Skeletal muscle tissue (tissue), 4 donors: ENCODE data around the gene IL5. TPM values are rescaled to one million over a fixed set of nuclear protein-coding genes. Genes with fewer than 3 reads are reported as not detected.

Experiments
- H3K27ac ChIP-seq: one replicate; pipeline ENCODE4 v1.7.0; 2013; ENCODE audit warnings: mild to moderate bottlenecking, low read depth, low read length, inconsistent platforms
- H3K27me3 ChIP-seq, 3 donors: one replicate each; pipeline ENCODE4 v1.7.0; 2013; ENCODE audit warnings: low read length in 3 of 3; ENCODE audit not compliant: control insufficient read depth in 3 of 3, insufficient read depth in 3 of 3
- H3K36me3 ChIP-seq, 3 donors: one replicate each; pipeline ENCODE4 v1.7.0; 2013; ENCODE audit warnings: low read length in 3 of 3; ENCODE audit not compliant: control insufficient read depth in 3 of 3, insufficient read depth in 3 of 3
- H3K4me1 ChIP-seq, 3 donors: one replicate each; pipeline ENCODE4 v1.7.0; 2013; ENCODE audit warnings: low read length in 3 of 3, mild to moderate bottlenecking in 3 of 3; ENCODE audit not compliant: control insufficient read depth in 3 of 3, insufficient read depth in 3 of 3
- H3K4me3 ChIP-seq, 3 donors: one replicate each; pipeline ENCODE4 v1.7.0; 2013; ENCODE audit warnings: low read length in 3 of 3
- H3K9ac ChIP-seq, 3 donors: one replicate each; pipeline ENCODE4 v1.7.0; 2013; ENCODE audit warnings: low read length in 3 of 3, mild to moderate bottlenecking in 3 of 3, moderate library complexity in 2 of 3, low read depth in 1 of 3
- H3K9me3 ChIP-seq, 3 donors: one replicate each; pipeline ENCODE4 v1.7.0; 2013; ENCODE audit warnings: low read length in 3 of 3; ENCODE audit not compliant: control insufficient read depth in 3 of 3
- total RNA-seq: library from RNA; depleted of rRNA; stranded (reverse); fragments of >200 nt; gene quantifications from one replicate; pipeline ENCODE4 v1.2.3, GENCODE V29; 2014
- donor health status: Osteomylitis.

IL5 gene
- total RNA-seq, 1 donor from 2014 or later = not detected

GRCh38 chr5:132493241-132493640 lies 50.1 kb downstream of the IL5 start:
- Histone ChIP-seq H3K27ac (no peak overlapping the region), H3K9ac (no peak overlapping the region), H3K36me3 (peaks cover under 1 to 9% (median 5%) of the 10 kb centered on the region in 3 donors), H3K9me3 (no peaks in the 10 kb centered on the region), H3K27me3 (no peaks in the 10 kb centered on the region), H3K4me3 (no peak overlapping the region), H3K4me1 (peaks cover 53 to 60% (median 59%) of the 10 kb centered on the region in 3 donors)

- Histone ChIP-seq H3K9ac (no peak overlapping the region), H3K9me3 (no peaks in the 10 kb centered on the region), H3K27ac (peak overlapping the region; percentile 96), H3K36me3 (peaks cover 7 to 15% (median 8%) of the 10 kb centered on the region in 3 donors), H3K4me1 (peaks cover 53 to 60% (median 59%) of the 10 kb centered on the region in 3 donors), H3K27me3 (no peaks in the 10 kb centered on the region), H3K4me3 (no peak overlapping the region)
Measured at GRCh38 chr5:132492386-132493125, 50.8 kb downstream of the IL5 start.

Other genes with a start within 250 kb of the IL5 start
- 3.1 TPM for gene SLC22A4, start 249.1 kb downstream of the IL5 start, total RNA-seq
- 2.1 TPM for gene SLC22A5, start 173.8 kb downstream of the IL5 start, total RNA-seq
- gene IRF1, start 52.7 kb downstream of the IL5 start, total RNA-seq = 5.2 TPM
- 5.7 TPM for gene RAD50, start 13.5 kb upstream of the IL5 start, total RNA-seq
- gene IL13, start 114.7 kb upstream of the IL5 start, total RNA-seq = not detected
- not detected for gene IL4, start 130.5 kb upstream of the IL5 start, total RNA-seq
- 6.3 TPM for gene KIF3A, start 194.0 kb upstream of the IL5 start, total RNA-seq
- gene CCNI2, start 203.9 kb upstream of the IL5 start, total RNA-seq = not detected
- 28.7 TPM for gene SEPTIN8, start 233.7 kb upstream of the IL5 start, total RNA-seq